Measurements from ENCODE around the gene NOMO2. TPM values are rescaled to one million over a fixed set of nuclear protein-coding genes. Genes with fewer than 3 reads are reported as not detected.
A peak's percentile ranks its signal among the peaks of the same experiment; 100 is the strongest.
"Not testable (repeated sequence)": the region's sequence is repeated elsewhere in the genome, so short reads cannot be mapped to it uniquely, and the experiment has no call there.

Gene NOMO2
- total RNA-seq, 2 experiments from 2014 or later = 65.0 to 83.4 TPM

DNA sequence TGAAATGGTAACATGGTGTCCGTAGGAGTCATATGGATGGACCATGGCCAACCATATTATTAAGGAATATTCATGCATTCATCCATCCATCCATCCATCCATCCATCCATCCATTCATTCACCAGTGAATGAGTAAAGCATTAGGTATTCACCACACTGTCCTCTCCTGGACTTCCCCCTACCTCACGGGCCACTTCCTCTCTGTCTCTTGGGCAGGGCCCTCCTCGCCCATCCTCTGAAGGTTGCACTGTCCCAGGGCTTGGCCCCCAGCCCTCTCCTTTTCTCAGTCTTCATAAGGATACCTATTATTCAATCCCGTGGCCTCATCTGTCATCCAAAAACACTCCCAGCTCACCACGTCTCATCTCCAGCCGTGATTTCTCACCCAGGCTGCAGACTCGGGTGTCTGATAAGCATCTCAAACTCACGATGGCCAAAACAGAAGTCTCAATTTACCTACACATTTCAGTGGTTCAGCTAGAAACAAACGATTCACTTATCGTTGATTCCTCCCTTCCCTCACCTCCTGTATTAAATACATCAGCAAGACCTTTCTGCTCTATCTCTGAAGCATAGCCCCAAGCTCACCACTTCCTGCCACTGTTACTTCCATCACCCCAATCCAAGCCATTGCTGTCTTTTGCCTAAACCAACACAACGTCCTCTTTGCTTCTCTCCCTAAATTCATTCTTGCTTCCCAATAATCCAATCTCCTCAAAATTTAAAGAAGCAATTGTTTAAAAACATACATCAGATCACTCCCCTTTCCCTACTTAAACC, 69.6 kb downstream of the NOMO2 start:
- H3K4me1 Mint-ChIP-seq; H3K36me3 Mint-ChIP-seq (ENCODE audit: low read depth); POLR2A ChIA-PET; H3K9me3 Mint-ChIP-seq (ENCODE audit: low read depth); CTCF ChIA-PET; H3K27ac Mint-ChIP-seq; intact Hi-C loops (cut with DNase I, micrococcal nuclease); H3K27me3 Mint-ChIP-seq; DNase-seq; H3K4me3 Mint-ChIP-seq: not testable (repeated sequence)
- ATAC-seq = peak; percentile 55

DNA sequence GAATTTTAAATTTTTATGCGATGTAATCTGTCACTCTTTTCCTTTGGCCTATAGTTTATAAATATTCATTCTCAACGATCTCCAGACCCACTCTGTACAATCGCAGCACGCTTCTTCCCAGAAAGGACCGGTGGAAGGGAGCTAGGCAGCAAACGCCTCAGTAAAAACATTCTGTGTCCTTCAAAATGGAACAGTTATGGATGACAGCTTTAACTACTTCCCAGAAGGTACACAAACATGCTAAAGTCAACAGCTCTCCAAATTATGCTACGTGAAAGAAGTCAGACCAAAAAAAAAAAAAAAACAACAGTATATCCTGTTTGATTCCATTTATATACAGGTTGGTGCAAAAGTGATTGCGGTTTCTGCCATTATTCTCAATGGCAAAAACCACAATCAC, 125.9 kb downstream of the NOMO2 start:
- intact Hi-C loops (cut with DNase I, micrococcal nuclease); DNase-seq; H3K36me3 Mint-ChIP-seq (ENCODE audit: low read depth); H3K27me3 Mint-ChIP-seq; ATAC-seq; POLR2A ChIA-PET; H3K27ac Mint-ChIP-seq; CTCF ChIA-PET; H3K4me1 Mint-ChIP-seq; H3K9me3 Mint-ChIP-seq (ENCODE audit: low read depth); H3K4me3 Mint-ChIP-seq: not testable (repeated sequence)

DNA sequence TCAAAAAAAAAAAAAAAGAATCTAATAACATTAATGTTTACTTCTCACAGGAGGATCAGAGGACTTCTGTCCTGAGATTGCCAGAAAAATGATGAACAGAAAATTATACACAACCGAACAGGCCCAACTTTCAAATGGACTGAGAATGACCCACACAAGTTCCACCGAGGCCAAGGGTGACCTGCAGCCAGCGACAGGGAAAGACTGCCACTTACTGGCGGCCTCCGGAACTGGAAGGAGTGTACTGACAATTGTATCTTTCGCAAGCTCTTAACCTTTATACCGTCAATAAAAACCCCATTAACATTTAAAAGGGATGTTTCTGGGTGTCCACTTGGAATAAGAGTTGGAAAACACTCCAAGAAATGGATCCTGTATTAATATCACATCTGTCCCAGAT, 146.1 kb downstream of the NOMO2 start:
- H3K36me3 Mint-ChIP-seq (ENCODE audit: low read depth); H3K4me3 Mint-ChIP-seq; H3K4me1 Mint-ChIP-seq; intact Hi-C loops (cut with DNase I, micrococcal nuclease); H3K27me3 Mint-ChIP-seq; CTCF ChIA-PET; H3K27ac Mint-ChIP-seq; POLR2A ChIA-PET; H3K9me3 Mint-ChIP-seq (ENCODE audit: low read depth); DNase-seq: not testable (repeated sequence)
- ATAC-seq = peak; percentile 57

- H3K4me1 Mint-ChIP-seq; DNase-seq; H3K27ac Mint-ChIP-seq; H3K27me3 Mint-ChIP-seq; intact Hi-C loops (cut with DNase I, micrococcal nuclease); POLR2A ChIA-PET; H3K9me3 Mint-ChIP-seq (ENCODE audit: low read depth); H3K4me3 Mint-ChIP-seq; H3K36me3 Mint-ChIP-seq (ENCODE audit: low read depth); CTCF ChIA-PET: not testable (repeated sequence)
- peak; percentile 47 for ATAC-seq
Measured at GRCh38 chr16:18409532-18410293, 152.2 kb downstream of the NOMO2 start.

DNA sequence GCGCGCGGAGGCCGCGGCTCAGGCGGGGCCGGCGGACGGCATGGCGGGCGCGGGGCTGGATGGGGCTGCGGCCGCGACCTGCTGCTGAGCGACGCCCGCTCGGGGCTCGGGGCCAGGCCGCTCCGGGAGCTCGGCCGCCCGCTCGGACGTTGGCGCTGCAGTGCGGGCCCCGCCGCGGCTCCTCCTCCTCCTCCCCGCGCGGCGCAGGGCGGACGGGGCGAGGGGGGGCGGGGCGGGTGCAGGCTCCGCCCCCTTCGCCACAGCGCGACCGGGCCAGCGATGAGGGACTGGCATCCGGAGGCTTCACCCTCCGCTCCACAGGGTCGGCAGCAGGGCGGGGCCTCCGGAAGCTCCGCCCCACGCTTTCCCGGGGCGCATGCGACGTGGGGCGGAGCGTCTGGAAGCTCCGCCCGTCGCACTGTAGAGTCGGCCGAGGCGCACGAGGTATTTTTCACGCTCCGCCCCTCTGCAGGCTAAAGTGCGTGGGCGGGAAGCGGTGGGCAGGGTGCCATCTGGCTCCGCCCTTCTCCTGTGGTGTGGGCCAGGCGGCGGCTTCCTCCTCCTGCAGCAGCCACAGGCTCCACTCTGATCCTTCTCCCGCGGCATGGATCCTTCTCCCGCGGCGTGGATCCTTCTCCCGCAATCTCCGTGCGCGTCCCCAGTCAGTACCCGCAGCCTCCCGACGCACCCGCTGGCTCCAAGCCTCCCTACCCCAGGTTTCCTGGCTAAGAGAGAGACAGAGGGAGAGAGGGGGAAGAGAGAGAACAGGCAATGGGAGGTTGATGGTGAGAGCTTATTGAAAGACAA, 159.8 kb downstream of the NOMO2 start:
- intact Hi-C loops (cut with DNase I, micrococcal nuclease); H3K4me1 Mint-ChIP-seq; H3K9me3 Mint-ChIP-seq (ENCODE audit: low read depth); POLR2A ChIA-PET; H3K36me3 Mint-ChIP-seq (ENCODE audit: low read depth); H3K27ac Mint-ChIP-seq; H3K27me3 Mint-ChIP-seq; CTCF ChIA-PET; DNase-seq; H3K4me3 Mint-ChIP-seq: not testable (repeated sequence)
- peak; percentile 84 for ATAC-seq

GRCh38 chr16:18401159-18401558, 160.7 kb downstream of the NOMO2 start:
- H3K4me1 Mint-ChIP-seq; POLR2A ChIA-PET; H3K36me3 Mint-ChIP-seq (ENCODE audit: low read depth); H3K9me3 Mint-ChIP-seq (ENCODE audit: low read depth); H3K27me3 Mint-ChIP-seq; H3K27ac Mint-ChIP-seq; ATAC-seq; CTCF ChIA-PET; intact Hi-C loops (cut with DNase I, micrococcal nuclease): not testable (repeated sequence)
- H3K4me3 Mint-ChIP-seq = peak overlapping the region; percentile 56
- peak; percentile 37 for DNase-seq

GRCh38 chr16:18394363-18394762, 167.5 kb downstream of the NOMO2 start:
- H3K4me3 Mint-ChIP-seq; H3K4me1 Mint-ChIP-seq; H3K27me3 Mint-ChIP-seq; ATAC-seq; intact Hi-C loops (cut with DNase I, micrococcal nuclease); CTCF ChIA-PET; DNase-seq; POLR2A ChIA-PET; H3K9me3 Mint-ChIP-seq (ENCODE audit: low read depth); H3K36me3 Mint-ChIP-seq (ENCODE audit: low read depth); H3K27ac Mint-ChIP-seq: not testable (repeated sequence)

DNA sequence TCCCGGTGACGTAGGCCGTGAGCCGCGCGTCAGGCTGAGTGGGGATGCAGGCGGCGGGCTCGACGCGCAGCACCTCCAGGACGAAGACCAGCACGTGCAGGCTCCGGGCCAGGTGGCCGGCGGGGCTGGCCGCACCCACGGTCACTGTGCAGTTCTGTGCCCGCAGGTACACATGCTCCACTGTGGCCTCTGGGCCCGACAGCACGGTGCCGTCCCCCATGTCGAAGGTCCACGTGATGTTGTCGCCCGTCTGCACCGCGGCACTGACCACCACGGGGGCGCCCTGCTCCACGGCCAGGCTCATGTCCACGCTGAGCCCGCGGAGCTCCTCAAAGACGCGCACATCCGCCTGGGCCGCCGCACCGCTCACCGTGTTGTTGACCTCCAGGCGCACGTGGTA, 174.1 kb downstream of the NOMO2 start:
- ATAC-seq; POLR2A ChIA-PET; H3K9me3 Mint-ChIP-seq (ENCODE audit: low read depth); H3K4me3 Mint-ChIP-seq; H3K36me3 Mint-ChIP-seq (ENCODE audit: low read depth); H3K27me3 Mint-ChIP-seq; CTCF ChIA-PET; DNase-seq; H3K27ac Mint-ChIP-seq; intact Hi-C loops (cut with DNase I, micrococcal nuclease); H3K4me1 Mint-ChIP-seq: not testable (repeated sequence)

GRCh38 chr16:18386517-18386916, 175.4 kb downstream of the NOMO2 start:
- H3K27me3 Mint-ChIP-seq; H3K27ac Mint-ChIP-seq; intact Hi-C loops (cut with DNase I, micrococcal nuclease); POLR2A ChIA-PET; H3K4me3 Mint-ChIP-seq; H3K4me1 Mint-ChIP-seq; ATAC-seq; DNase-seq; H3K36me3 Mint-ChIP-seq (ENCODE audit: low read depth); CTCF ChIA-PET; H3K9me3 Mint-ChIP-seq (ENCODE audit: low read depth): not testable (repeated sequence)

DNA sequence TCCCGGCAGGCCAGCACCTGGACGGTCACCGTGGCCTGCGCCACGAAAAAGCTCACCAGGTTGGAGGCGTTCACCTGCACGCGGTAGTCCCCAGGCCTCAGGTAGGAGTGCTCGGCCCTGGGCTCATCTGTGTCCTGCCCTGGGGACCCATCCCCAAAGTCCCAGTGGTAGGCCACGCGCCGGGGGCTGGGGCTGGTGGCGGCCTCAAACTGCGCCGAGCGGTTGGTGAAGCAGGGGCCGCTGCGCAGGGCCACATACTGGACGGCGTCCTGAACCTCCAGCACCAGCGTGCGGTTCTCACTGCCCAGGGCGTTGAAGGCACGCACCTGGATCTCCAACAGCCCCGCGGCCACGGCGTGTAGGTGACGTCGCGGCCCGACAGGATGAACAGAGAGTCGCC, 176.6 kb downstream of the NOMO2 start:
- CTCF ChIA-PET; H3K4me3 Mint-ChIP-seq; DNase-seq; POLR2A ChIA-PET; ATAC-seq; H3K27ac Mint-ChIP-seq; intact Hi-C loops (cut with DNase I, micrococcal nuclease); H3K27me3 Mint-ChIP-seq; H3K36me3 Mint-ChIP-seq (ENCODE audit: low read depth); H3K9me3 Mint-ChIP-seq (ENCODE audit: low read depth); H3K4me1 Mint-ChIP-seq: not testable (repeated sequence)

DNA sequence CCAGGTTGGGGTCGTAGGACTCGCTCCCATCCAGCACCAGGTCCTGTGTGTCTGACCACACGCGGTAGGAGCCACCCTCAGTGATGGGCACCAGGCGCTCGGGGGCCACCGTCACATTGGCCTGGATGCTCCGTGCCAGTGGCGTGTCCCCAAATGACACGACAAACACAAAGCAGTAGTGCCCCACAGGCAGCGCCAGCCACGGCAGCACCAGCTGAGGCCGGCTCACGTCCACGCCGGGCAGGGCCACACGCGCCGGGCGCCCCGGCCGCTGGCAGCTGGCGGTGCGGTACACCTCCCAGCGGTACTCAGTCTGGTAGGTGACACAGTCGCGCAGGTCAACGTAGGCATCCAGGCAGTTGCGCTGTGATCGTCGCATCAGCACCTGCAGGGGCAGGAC, 177.0 kb downstream of the NOMO2 start:
- H3K36me3 Mint-ChIP-seq (ENCODE audit: low read depth); POLR2A ChIA-PET; H3K27me3 Mint-ChIP-seq; H3K4me1 Mint-ChIP-seq; H3K4me3 Mint-ChIP-seq; CTCF ChIA-PET; DNase-seq; intact Hi-C loops (cut with DNase I, micrococcal nuclease); H3K27ac Mint-ChIP-seq; ATAC-seq; H3K9me3 Mint-ChIP-seq (ENCODE audit: low read depth): not testable (repeated sequence)

All from activated CD4-positive, alpha-beta T cell treated with anti-CD3 and anti-CD28 coated beads for 36 hours (primary cell).